Measurements from ENCODE around the gene TRIM65.

- TF ChIP-seq POLR2A (IDR thresholded peaks at IDR 0.05): no peak
- TF ChIP-seq CTCF (IDR thresholded peaks at IDR 0.05): no peak
Measured at GRCh38 chr17:75853433-75853832, 43.3 kb downstream of the TRIM65 start.
